Motor neuron (in vitro differentiated cells): ENCODE results near the gene PLCG2. TPM values are rescaled to one million over a fixed set of nuclear protein-coding genes. Genes with fewer than 3 reads are reported as not detected.
A peak's percentile ranks its signal among the peaks of the same experiment; 100 is the strongest.

Experiments
- ATAC-seq, 8 experiments: fragments of 200-7000 bp; cut with Tn5 transposase; replicated peaks in 6 of 8; 2 replicates each; pipeline ENCODE4 v1.8.0; 2021; ENCODE audit warnings: mild to moderate bottlenecking in 8 of 8, moderate library complexity in 8 of 8
- H3K27ac ChIP-seq, 2 donors: fragments of 250-450 bp; sonication (Bioruptor Pico); 2 replicates each; pipeline ENCODE4 v1.9.0; 2021; ENCODE audit warnings: antibody characterized with exemption in 2 of 2, mild to moderate bottlenecking in 2 of 2, moderate library complexity in 1 of 2
- H3K4me1 ChIP-seq, 2 donors: fragments of 250-450 bp; sonication (Bioruptor Pico); replicated peaks in 1 of 2; 2 replicates each; pipeline ENCODE4 v1.6.1; 2021; ENCODE audit warnings: antibody characterized with exemption in 2 of 2, mild to moderate bottlenecking in 2 of 2, moderate library complexity in 1 of 2
- H3K4me3 ChIP-seq, 5 donors: fragments of 250-450 bp; sonication (Bioruptor Pico); 2 replicates each; pipeline ENCODE4 v1.9.0; 2021; ENCODE audit warnings: antibody characterized with exemption in 5 of 5, mild to moderate bottlenecking in 5 of 5, moderate library complexity in 4 of 5
- WGBS, 10 experiments: fragments of 450-650 bp; shearing (Covaris generic); methylation state at CpG; one replicate each; pipeline ENCODE4 v1.0.0; 2022; 5-methylcytosine and 5-hydroxymethylcytosine counted together
- in situ Hi-C, 9 experiments: fragments of 400-800 bp; cut with MboI; loops; one replicate each; pipeline ENCODE4 v1.15.0; 2021; ENCODE audit warnings: low sequenced_read_pairs in 9 of 9, low pct_unique_long_range_greater_than_20kb in 2 of 9; ENCODE audit not compliant: unreplicated experiment in 9 of 9
- total RNA-seq, 8 experiments: library from RNA; unstranded; fragments of 300-600 nt; gene quantifications; 2 replicates each; pipeline versions ENCODE4 v1.2.3 to v1.2.4, GENCODE V29; 2022

Gene PLCG2
- total RNA-seq, 8 experiments from 2014 or later: 0.09 to 2.7 (median 0.87) TPM

DNA sequence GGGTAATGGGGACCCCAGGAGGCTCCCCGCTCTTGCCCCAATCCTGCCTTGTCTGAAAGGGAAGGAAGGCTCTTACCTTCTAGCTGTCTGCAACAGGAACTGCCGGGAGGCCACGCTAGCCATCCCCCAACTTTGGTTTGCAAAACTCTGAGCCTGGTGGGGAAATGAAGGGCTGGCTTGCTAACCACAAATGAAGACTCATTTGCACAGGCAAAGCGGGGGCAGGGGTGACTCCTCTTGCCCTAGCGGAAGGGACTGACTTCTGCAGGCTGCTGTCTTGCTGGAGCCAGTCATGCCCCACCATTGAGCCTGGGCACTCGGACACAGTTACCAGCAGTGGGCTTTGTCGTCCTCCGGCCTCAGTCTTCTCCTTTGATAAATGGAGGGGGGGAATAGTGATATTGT is 52.6 kb downstream of the PLCG2 start:
- peak in 2 of 8 experiments; percentile 25 to 26 for ATAC-seq
- H3K4me3 ChIP-seq: no peak overlapping the region
- in situ Hi-C loops: no loop called here
- no peak overlapping the region for H3K27ac ChIP-seq
- 20 to 100% (median 65%) methylated on average over 1 to 6 of the region's 8 CpGs; no CpG with 5 or more reads in 3 of the 10 experiments for WGBS, 10 experiments
- H3K4me1 ChIP-seq: no peaks in the 10 kb centered on the region

DNA sequence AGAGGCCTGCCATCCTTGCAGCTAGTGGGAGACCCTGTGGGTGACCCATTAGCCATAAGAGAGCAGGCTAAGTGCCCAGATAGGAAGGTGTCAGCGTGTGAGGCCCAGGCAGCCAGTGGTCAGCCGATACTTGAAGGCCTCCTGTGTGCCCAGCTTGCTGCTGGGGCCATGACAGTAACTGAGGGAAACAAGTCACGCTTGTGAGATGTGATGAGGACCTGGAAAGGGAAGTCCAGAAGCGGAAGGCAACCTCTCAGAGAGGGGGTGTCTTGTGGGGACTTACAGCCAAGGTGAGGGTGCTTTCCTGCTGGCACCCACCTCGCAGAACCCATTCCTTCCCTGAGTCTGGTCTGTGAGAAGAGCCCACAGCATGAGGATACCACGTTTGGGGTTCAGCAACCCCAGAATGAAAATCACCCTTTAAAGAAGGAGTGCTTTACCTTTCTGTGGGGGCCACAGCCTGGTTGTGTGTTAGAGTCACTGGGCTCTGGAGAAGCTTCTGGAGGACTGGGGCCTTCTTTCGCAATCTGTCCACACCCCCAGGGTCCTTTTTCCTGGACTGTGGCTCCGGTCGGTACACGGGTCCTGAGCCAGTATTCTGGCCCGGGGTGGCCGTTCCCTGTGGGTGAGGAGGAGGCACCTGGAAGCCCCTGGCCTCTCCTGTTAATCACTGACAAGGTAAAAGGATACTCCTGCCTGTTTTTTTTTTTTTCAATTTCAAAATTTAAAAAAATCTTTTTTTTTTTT is 53.9 kb downstream of the PLCG2 start:
- no peak overlapping the region for H3K4me3 ChIP-seq
- no peak overlapping the region for H3K27ac ChIP-seq
- in situ Hi-C loops: no loop called here
- 20 to 100% (median 57%) methylated on average over 1 to 6 of the region's 12 CpGs; no CpG with 5 or more reads in 3 of the 10 experiments for WGBS, 10 experiments
- no peaks in the 10 kb centered on the region for H3K4me1 ChIP-seq
- ATAC-seq: no peak

DNA sequence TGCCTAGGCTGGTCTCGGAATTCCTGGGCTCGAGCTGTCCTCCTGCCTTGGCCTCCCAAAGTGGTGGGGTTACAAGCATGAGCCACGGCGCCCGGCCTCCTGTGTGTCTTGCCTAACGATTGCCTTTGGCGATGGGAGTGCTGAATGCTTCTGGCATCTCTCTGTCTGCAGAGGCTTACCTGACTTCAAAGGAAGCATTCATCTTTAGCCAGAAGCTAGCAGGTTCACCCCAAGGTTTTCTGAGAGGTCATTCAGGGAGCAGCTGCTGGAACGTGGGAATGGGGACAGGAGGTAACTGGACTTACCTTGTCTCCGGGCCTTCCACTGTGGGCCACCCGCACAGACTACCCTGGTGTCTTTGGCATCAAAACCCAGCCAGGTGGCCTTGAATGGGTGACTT is 54.7 kb downstream of the PLCG2 start:
- in situ Hi-C loops: no loop called here
- Histone ChIP-seq H3K27ac (no peak overlapping the region), H3K4me3 (no peak overlapping the region), H3K4me1 (no peaks in the 10 kb centered on the region)
- ATAC-seq: no peak
- WGBS, 10 experiments: 44 to 100% (median 87%) methylated on average over 1 to 8 of the region's 10 CpGs; no CpG with 5 or more reads in 2 of the 10 experiments

DNA sequence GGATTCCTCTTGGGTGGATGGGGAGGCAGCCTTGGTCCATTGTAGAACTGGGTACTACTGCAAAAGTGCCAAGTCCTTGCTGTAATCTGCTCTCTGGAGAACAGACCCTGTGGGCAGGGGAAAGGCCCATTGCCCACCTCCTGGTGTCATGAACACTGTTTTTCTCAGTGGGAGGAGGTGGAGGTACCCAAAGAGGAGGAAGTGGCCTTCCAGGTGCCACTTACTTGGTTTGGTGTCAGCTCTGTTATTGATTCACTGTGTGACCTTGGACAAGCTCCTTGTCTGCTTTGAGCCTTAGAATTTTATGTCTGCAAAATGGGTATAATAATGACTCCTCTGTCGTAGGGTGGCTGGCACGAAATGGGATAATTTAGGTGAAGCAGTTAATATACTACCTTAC is 55.8 kb downstream of the PLCG2 start:
- Histone ChIP-seq H3K27ac (no peak overlapping the region), H3K4me1 (no peaks in the 10 kb centered on the region), H3K4me3 (no peak overlapping the region)
- no peak for ATAC-seq
- WGBS, 10 experiments: 0 to 100% (median 82%) methylated on average over 1 to 2 of the region's 2 CpGs; no CpG with 5 or more reads in 2 of the 10 experiments
- in situ Hi-C loops: no loop called here

DNA sequence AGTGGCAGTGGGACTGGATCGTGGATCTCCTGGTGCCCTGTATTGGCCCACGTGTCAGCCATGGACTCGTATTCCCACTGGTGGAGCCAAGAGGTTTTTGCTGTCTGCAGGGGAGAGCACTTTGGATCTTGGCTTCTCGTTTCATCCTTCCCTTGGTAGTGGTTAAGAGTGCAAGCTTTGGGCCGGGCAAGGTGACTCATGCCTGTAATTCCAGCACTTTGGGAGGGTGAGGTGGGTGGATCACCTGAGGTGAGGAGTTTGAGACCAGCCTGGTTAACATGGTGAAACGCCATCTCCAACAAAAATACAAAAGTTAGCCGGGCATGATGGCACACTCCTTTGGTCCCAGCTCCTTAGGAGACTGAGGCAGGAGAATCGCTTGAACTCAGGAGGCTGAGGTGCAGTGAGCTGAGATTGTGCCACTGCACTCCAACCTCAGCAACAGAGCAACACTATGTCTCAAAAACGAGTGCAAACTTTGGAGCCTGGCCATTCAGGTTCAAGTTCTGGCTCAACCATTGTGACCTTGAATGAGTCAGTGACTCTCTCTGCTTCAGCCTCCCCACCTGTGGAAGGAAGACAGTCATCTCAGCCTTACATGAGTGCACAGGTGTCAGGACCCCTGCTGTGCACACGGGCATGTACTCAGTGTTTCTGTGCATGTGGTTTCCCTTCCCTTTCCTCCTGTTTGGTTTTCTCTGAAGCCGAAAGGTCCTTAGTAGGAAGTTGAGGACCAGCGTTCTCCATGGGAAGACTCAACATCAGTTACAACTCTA is 57.4 kb downstream of the PLCG2 start:
- Histone ChIP-seq H3K4me3 (no peak overlapping the region), H3K4me1 (no peaks in the 10 kb centered on the region), H3K27ac (no peak overlapping the region)
- 43 to 90% (median 60%) methylated on average over 1 to 9 of the region's 12 CpGs; no CpG with 5 or more reads in 1 of the 10 experiments for WGBS, 10 experiments
- in situ Hi-C loops: no loop called here
- no peak for ATAC-seq

DNA sequence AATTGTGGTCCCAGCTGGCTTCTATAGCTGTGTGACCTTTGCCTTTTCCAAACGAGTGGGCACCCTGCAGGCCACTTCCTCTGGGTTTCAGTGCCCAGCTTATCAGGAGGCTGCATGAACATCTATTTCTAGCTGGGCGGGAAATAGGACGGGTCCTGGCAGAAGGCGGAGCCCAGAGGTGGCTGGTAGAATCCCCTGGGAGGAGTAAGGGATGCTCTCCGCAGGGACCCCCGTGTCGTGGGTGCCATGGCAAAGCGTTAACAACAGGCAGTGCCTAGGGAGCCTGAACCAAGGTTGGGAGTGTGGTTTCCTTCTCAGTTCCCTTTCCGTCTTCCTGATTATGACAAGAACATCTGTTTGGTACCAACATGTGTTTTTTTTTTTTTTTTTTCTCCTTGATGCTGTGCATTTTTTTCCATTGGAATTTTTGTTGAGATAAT is 58.2 kb downstream of the PLCG2 start:
- ATAC-seq: no peak
- Histone ChIP-seq H3K4me1 (no peaks in the 10 kb centered on the region), H3K4me3 (no peak overlapping the region), H3K27ac (no peak overlapping the region)
- in situ Hi-C loops: no loop called here
- WGBS, 10 experiments: 0 to 100% (median 78%) methylated on average over 1 to 9 of the region's 9 CpGs

DNA sequence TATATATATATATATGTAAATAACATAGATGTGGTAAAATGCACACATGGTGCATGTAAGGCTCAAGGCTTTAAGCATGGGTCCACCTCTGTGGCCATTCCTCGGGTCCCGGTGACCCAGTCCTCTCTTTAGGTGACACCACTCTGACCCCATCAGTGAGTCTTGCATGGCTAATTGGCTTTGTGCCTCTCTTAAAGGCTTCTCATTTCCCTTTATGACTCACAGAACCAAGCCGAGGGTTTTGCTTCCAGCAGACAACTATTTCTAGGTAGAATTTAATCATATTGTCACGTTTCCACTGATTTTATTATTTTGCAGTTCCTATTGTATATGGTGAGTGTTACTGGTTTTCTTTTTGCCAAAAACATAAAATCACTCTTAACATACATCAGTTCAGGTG is 59.7 kb downstream of the PLCG2 start:
- 0 to 80% (median 33%) methylated on average over 1 to 4 of the region's 4 CpGs; no CpG with 5 or more reads in 1 of the 10 experiments for WGBS, 10 experiments
- in situ Hi-C loops: no loop called here
- Histone ChIP-seq H3K4me3 (no peak overlapping the region), H3K27ac (no peak overlapping the region), H3K4me1 (no peaks in the 10 kb centered on the region)
- peak in 3 of 8 experiments; percentile 56 to 71 (median 63) for ATAC-seq

DNA sequence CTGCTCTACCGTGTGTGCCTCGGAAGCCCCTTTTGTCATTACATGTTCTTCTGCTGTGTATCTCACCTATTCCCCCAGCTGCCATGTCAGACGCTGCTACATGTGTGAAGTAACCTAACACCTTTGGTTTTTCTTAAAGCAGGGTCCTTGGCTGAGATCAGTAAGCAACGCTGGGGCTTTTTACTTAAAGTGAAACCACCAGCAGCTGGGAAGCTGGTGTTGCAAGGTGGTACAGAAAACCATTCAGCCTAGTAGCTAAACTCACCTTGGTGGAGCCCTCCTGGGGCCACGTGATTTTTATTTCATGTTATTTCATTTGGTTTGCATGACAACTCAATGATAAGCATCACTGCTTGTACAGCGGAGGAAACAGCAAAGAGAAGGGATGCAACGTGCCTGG is 62.6 kb downstream of the PLCG2 start:
- 17 to 100% (median 73%) methylated on average over 4 to 5 of the region's 7 CpGs; no CpG with 5 or more reads in 3 of the 10 experiments for WGBS, 10 experiments
- in situ Hi-C loops: no loop called here
- H3K4me3 ChIP-seq: no peak overlapping the region
- no peak overlapping the region for H3K27ac ChIP-seq
- ATAC-seq: no peak
- H3K4me1 ChIP-seq: no peaks in the 10 kb centered on the region

DNA sequence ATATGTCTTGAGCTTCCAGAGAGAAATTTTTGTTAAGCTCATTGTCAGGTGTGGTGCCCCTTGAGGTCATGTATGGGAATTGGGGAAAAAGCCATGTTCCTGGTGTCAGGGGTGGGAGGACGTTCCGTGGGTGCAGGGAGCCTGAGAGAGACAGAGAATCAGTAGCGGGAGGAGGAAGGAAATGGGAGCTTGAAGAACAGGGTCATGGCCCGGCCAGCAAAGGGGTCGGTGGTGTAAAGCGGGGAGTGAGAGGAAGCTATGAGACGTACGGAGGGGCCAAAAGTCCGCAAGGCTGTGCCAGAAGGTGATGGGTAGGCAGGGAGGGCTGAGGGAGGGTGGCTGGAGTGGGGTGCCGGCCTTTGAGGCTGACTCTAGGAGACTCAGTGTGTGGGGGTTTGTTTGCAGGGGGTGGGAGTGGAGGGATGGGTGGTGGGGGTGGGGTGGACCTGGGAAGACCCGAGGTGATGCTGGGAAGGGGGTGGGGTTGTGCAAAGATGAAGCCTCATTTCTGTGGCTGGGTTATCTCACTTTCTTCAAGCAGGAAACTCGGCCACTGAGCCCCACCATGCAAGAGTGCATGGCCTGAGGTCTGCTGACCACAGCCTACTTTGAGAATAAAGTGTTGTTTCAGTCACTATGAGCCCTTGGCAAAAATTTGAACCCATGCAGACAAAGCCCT is 63.6 kb downstream of the PLCG2 start:
- peak in 2 of 8 experiments; percentile 4 to 45 for ATAC-seq
- no peak overlapping the region for H3K27ac ChIP-seq
- H3K4me3 ChIP-seq: no peak overlapping the region
- 31 to 80% (median 69%) methylated on average over 1 to 7 of the region's 12 CpGs; no CpG with 5 or more reads in 3 of the 10 experiments for WGBS, 10 experiments
- in situ Hi-C loops: no loop called here
- H3K4me1 ChIP-seq: no peaks in the 10 kb centered on the region

DNA sequence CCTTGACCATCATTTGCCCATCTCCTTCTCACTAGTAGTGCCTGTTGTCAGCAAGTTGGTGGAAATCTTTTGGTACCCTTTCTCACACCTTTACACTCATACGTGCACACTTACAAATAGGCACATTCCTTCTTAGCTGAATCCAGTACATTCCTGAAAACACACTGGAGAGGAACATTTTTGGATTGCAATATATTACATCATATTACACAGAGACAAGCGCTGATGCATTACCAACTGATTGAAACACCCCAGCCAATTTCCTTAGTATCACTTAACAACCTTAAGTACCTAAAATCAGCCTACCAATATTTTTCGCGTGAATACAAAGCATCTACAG is 64.1 kb downstream of the PLCG2 start:
- H3K27ac ChIP-seq: no peak overlapping the region
- H3K4me1 ChIP-seq: no peaks in the 10 kb centered on the region
- in situ Hi-C loops: no loop called here
- WGBS, 10 experiments: 20 to 100% (median 81%) methylated on average over 1 to 4 of the region's 4 CpGs; no CpG with 5 or more reads in 2 of the 10 experiments
- no peak overlapping the region for H3K4me3 ChIP-seq
- peak in 3 of 8 experiments; percentile 44 to 79 (median 47) for ATAC-seq

DNA sequence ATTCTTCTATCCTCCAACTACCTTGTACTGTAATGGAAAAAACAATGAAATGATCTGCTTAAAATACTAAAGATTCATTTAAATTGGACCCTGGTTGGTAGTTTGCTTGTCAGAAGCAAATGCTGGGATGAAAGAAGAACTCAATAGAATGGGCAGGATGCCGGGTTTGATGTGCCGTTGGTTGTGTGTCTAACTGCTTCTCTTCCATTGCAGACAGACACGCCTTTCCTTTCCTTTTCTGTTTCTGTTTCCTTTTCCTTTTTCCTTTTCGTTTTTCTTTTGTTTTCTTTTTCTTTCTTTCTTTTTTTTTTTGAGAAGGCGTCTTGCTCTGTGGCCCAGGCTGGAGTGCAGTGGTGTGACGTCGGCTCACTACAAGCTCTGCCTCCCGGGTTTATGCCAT is 64.6 kb downstream of the PLCG2 start:
- ATAC-seq: no peak
- Histone ChIP-seq H3K27ac (no peak overlapping the region), H3K4me1 (no peaks in the 10 kb centered on the region), H3K4me3 (no peak overlapping the region)
- in situ Hi-C loops: no loop called here
- 24 to 98% (median 88%) methylated on average over 6 to 8 of the region's 8 CpGs; no CpG with 5 or more reads in 1 of the 10 experiments for WGBS, 10 experiments

DNA sequence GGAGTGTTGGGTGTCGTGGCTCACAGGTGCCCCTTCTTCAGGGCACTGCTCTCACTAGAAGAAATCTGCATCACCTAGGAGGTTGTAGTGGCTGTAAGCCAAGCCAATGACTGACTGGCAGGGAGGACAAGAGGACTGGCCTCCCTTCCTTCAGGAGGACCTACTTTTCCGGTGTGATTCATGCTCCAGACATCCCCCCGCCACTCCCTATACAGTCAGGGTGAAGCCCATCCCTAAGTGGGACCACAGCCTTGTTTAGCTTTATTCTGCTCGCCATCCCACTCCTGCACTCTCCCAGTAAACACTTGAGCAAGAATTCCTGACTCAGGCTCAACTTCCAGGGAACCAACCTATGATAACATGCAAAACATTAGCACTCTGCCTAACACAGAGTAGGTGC is 67.0 kb downstream of the PLCG2 start:
- ATAC-seq: no peak
- no peak overlapping the region for H3K4me3 ChIP-seq
- H3K4me1 ChIP-seq: no peaks in the 10 kb centered on the region
- in situ Hi-C loops: no loop called here
- 0 to 80% (median 40%) methylated on average over 1 to 2 of the region's 4 CpGs; no CpG with 5 or more reads in 3 of the 10 experiments for WGBS, 10 experiments
- no peak overlapping the region for H3K27ac ChIP-seq

DNA sequence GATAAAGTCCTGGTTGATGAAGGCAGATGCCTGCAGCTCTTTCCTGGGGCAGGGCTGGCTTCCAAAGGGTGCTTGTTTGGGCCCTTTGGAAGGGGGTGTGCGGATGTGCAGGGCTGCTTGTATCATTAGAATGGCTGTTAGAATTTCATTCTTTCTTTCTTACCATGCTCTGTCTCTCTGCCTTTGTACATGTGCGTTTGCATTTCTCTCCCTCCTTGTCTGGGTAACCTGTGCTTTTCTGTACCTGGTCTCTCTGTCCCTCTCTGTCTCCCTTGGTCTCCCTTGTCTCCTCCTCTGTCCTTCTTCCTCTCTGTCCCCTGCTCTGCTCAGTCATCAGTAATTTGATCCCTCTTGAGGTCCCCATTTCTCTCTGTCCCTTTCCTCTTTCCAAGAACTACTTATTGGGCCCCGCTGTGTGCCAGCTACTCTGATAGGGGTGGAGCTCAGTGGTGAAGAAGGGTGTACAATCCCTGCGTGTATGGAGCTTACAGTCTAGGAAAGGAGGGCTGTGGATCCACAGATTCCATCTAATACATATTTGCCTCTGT is 69.3 kb downstream of the PLCG2 start:
- WGBS, 10 experiments: 13 to 90% (median 81%) methylated on average over 1 to 3 of the region's 4 CpGs
- no peak for ATAC-seq
- Histone ChIP-seq H3K4me3 (no peak overlapping the region), H3K27ac (no peak overlapping the region), H3K4me1 (no peaks in the 10 kb centered on the region)
- in situ Hi-C loops: no loop called here
